Measurements from ENCODE around the gene RASSF5.

- no peak for TF ChIP-seq EZH2 (IDR thresholded peaks at IDR 0.05; ENCODE audit: borderline replicate concordance, low read depth, low read length, poor library complexity, severe bottlenecking)
- TF ChIP-seq CTCF (conservative IDR thresholded peaks at IDR 0.05; ENCODE audit: low read depth, low read length), result no peak
Measured at GRCh38 chr1:206558794-206559671, 51.7 kb downstream of the RASSF5 start.

Measured in A673 (cell line).